GM23338 (cell line): ENCODE measurements around the gene C10orf71.

ENCODE experiments used
- CREB1 ChIP-seq: fragments of 250-450 bp; sonication (Bioruptor Pico); IDR thresholded peaks from 2 replicates; pipeline ENCODE4 v1.5.0; 2020; ENCODE audit warnings: low read depth, mild to moderate bottlenecking, moderate library complexity
- EZH2 ChIP-seq: fragments of 200-600 bp; sonication (generic); IDR thresholded peaks from one replicate; pipeline ENCODE4 v1.8.0; 2017; ENCODE audit warnings: antibody characterized with exemption, mild to moderate bottlenecking, low read depth; ENCODE audit not compliant: unreplicated experiment
- EZH2phosphoT487 ChIP-seq: fragments of 200-600 bp; sonication (generic); IDR thresholded peaks from one replicate; pipeline ENCODE4 v1.8.1; 2018; ENCODE audit warnings: antibody characterized with exemption; ENCODE audit not compliant: unreplicated experiment
- NANOG ChIP-seq: IDR thresholded peaks from 2 replicates; pipeline ENCODE4 v1.6.1; 2016; ENCODE audit warnings: antibody characterized with exemption, borderline replicate concordance
- POLR2AphosphoS5 ChIP-seq: IDR thresholded peaks from 2 replicates; pipeline ENCODE4 v1.6.1; 2016; ENCODE audit warnings: antibody characterized with exemption, low read depth
- STAT1 ChIP-seq: IDR thresholded peaks from one replicate; pipeline ENCODE4 v1.6.1; 2016; ENCODE audit warnings: antibody characterized with exemption; ENCODE audit not compliant: unreplicated experiment
- TF ChIP-seq, protein P1 (sequence below), 2 experiments: fragments of 200-600 bp in 1 of 2; sonication (generic) in 1 of 2; conservative IDR thresholded peaks; 2 replicates each; pipeline versions ENCODE4 v1.5.1 to v1.6.1; 2016 to 2017; ENCODE audit warnings: antibody characterized with exemption in 2 of 2, low read depth in 2 of 2, mild to moderate bottlenecking in 2 of 2, moderate library complexity in 1 of 2
- TF ChIP-seq, protein P2 (sequence below): IDR thresholded peaks from one replicate; pipeline ENCODE4 v1.6.1; 2018; ENCODE audit warnings: antibody characterized with exemption; ENCODE audit not compliant: unreplicated experiment

DNA sequence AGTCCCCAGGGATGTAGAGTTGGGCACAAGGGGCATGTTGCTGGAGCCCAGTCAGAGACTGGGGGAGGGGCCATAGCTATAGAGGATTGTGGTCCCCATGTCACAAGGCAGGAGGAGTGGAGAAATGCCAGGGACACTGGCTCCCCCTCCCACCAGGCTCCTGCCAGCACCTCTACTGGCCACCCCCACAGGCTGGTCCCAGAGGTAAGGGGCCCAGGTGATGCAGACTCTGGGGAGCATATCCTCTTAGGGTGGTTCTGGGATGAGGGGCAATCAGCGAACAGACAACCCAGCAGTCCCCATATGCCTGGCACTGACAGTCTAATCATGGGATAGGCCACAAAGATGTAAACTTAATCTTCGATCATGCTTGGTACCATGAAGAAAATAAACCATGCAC is 21.2 kb downstream of the C10orf71 start:
- TF ChIP-seq POLR2AphosphoS5 = no peak
- TF ChIP-seq, protein P1, sequence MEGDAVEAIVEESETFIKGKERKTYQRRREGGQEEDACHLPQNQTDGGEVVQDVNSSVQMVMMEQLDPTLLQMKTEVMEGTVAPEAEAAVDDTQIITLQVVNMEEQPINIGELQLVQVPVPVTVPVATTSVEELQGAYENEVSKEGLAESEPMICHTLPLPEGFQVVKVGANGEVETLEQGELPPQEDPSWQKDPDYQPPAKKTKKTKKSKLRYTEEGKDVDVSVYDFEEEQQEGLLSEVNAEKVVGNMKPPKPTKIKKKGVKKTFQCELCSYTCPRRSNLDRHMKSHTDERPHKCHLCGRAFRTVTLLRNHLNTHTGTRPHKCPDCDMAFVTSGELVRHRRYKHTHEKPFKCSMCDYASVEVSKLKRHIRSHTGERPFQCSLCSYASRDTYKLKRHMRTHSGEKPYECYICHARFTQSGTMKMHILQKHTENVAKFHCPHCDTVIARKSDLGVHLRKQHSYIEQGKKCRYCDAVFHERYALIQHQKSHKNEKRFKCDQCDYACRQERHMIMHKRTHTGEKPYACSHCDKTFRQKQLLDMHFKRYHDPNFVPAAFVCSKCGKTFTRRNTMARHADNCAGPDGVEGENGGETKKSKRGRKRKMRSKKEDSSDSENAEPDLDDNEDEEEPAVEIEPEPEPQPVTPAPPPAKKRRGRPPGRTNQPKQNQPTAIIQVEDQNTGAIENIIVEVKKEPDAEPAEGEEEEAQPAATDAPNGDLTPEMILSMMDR (conservative IDR thresholded peaks at IDR 0.05; ENCODE audit: low read depth in 2 of 2) = no peak
- TF ChIP-seq, protein P2, sequence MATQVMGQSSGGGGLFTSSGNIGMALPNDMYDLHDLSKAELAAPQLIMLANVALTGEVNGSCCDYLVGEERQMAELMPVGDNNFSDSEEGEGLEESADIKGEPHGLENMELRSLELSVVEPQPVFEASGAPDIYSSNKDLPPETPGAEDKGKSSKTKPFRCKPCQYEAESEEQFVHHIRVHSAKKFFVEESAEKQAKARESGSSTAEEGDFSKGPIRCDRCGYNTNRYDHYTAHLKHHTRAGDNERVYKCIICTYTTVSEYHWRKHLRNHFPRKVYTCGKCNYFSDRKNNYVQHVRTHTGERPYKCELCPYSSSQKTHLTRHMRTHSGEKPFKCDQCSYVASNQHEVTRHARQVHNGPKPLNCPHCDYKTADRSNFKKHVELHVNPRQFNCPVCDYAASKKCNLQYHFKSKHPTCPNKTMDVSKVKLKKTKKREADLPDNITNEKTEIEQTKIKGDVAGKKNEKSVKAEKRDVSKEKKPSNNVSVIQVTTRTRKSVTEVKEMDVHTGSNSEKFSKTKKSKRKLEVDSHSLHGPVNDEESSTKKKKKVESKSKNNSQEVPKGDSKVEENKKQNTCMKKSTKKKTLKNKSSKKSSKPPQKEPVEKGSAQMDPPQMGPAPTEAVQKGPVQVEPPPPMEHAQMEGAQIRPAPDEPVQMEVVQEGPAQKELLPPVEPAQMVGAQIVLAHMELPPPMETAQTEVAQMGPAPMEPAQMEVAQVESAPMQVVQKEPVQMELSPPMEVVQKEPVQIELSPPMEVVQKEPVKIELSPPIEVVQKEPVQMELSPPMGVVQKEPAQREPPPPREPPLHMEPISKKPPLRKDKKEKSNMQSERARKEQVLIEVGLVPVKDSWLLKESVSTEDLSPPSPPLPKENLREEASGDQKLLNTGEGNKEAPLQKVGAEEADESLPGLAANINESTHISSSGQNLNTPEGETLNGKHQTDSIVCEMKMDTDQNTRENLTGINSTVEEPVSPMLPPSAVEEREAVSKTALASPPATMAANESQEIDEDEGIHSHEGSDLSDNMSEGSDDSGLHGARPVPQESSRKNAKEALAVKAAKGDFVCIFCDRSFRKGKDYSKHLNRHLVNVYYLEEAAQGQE = no peak
- TF ChIP-seq EZH2phosphoT487 = no peak
- TF ChIP-seq NANOG = no peak
- TF ChIP-seq EZH2 = no peak
- TF ChIP-seq STAT1 = no peak
- TF ChIP-seq CREB1 (CRISPR knock-in tag) = no peak
